Neural cell (in vitro differentiated cells): ENCODE results near the gene ANKS3. TPM values are rescaled to one million over a fixed set of nuclear protein-coding genes. Genes with fewer than 3 reads are reported as not detected.

ENCODE experiments used
- H2AFZ ChIP-seq: fragments of 200-600, 300-800 bp; sonication (generic), shearing (Covaris generic); 2 replicates; pipeline ENCODE4 v1.6.0; 2014; ENCODE audit warnings: low read depth, mild to moderate bottlenecking, antibody characterized with exemption, low read length, moderate library complexity
- H3F3A ChIP-seq: fragments of 200-600 bp; shearing (Covaris generic); 2 replicates; pipeline ENCODE4 v1.6.1; 2016; ENCODE audit warnings: mild to moderate bottlenecking, moderate library complexity, mixed read lengths, antibody characterized with exemption, low read length; ENCODE audit not compliant: insufficient read depth, poor library complexity, severe bottlenecking
- H3K27ac ChIP-seq: fragments of 200-600, 300-800 bp; sonication (generic), shearing (Covaris generic); 2 replicates; pipeline ENCODE4 v1.5.1; 2014; ENCODE audit warnings: mild to moderate bottlenecking, low read length, moderate library complexity
- H3K27me3 ChIP-seq: fragments of 300-800, 200-600 bp; sonication (generic), shearing (Covaris generic); 2 replicates; pipeline ENCODE4 v1.6.0; 2014; ENCODE audit warnings: mild to moderate bottlenecking, low read depth, low read length, moderate library complexity; ENCODE audit not compliant: insufficient read depth
- H3K36me3 ChIP-seq: fragments of 300-800, 200-600 bp; sonication (generic), shearing (Covaris generic); 2 replicates; pipeline ENCODE4 v1.5.1; 2014; ENCODE audit warnings: mild to moderate bottlenecking, antibody characterized with exemption, low read length, moderate library complexity; ENCODE audit not compliant: insufficient read depth
- H3K4me2 ChIP-seq: fragments of 300-800, 200-600 bp; sonication (generic), shearing (Covaris generic); 2 replicates; pipeline ENCODE4 v1.6.0; 2014; ENCODE audit warnings: mild to moderate bottlenecking, low read length
- H3K4me3 ChIP-seq: fragments of 300-800, 200-600 bp; sonication (generic), shearing (Covaris generic); 2 replicates; pipeline ENCODE4 v1.5.1; 2014; ENCODE audit warnings: mild to moderate bottlenecking, low read length, moderate library complexity
- H3K79me2 ChIP-seq: fragments of 200-600 bp; shearing (Covaris generic); replicated peaks from 2 replicates; pipeline ENCODE4 v1.6.0; 2014; ENCODE audit warnings: mild to moderate bottlenecking, low read length, moderate library complexity; ENCODE audit not compliant: insufficient read depth
- H3K9ac ChIP-seq: fragments of 300-800, 200-600 bp; sonication (generic), shearing (Covaris generic); 2 replicates; pipeline ENCODE4 v1.6.1; 2016; ENCODE audit warnings: mild to moderate bottlenecking, low read length, mixed read lengths
- H3K9me2 ChIP-seq: fragments of 200-600 bp; shearing (Covaris generic); 2 replicates; pipeline ENCODE4 v1.6.1; 2016; ENCODE audit warnings: mild to moderate bottlenecking, low read length, mixed read lengths; ENCODE audit not compliant: insufficient read depth
- H3K9me3 ChIP-seq: fragments of 200-600, 300-800 bp; sonication (generic), shearing (Covaris generic); 2 replicates; pipeline ENCODE4 v1.6.1; 2016; ENCODE audit warnings: mild to moderate bottlenecking, mixed run types, low read length, moderate library complexity, mixed read lengths
- H4K20me1 ChIP-seq: fragments of 200-600 bp; shearing (Covaris generic); 2 replicates; pipeline ENCODE4 v1.6.1; 2016; ENCODE audit warnings: mild to moderate bottlenecking, mixed run types; ENCODE audit not compliant: insufficient read depth
- CTCF ChIP-seq: fragments of 450-650 bp; IDR thresholded peaks from 2 replicates; pipeline ENCODE4 v1.5.1; 2014; ENCODE audit warnings: antibody characterized with exemption, mild to moderate bottlenecking, moderate library complexity; ENCODE audit not compliant: poor library complexity, severe bottlenecking
- EP300 ChIP-seq: fragments of 450-650 bp; conservative IDR thresholded peaks from 2 replicates; pipeline ENCODE4 v1.6.1; 2014; ENCODE audit warnings: antibody characterized with exemption, mild to moderate bottlenecking, moderate library complexity; ENCODE audit not compliant: poor library complexity, severe bottlenecking
- EZH2 ChIP-seq: fragments of 200-600, 300-800 bp; shearing (Covaris generic), sonication (generic); IDR thresholded peaks from 2 replicates; pipeline ENCODE4 v1.6.1; 2014; ENCODE audit warnings: antibody characterized with exemption, low read length, borderline replicate concordance, mild to moderate bottlenecking; ENCODE audit not compliant: insufficient read depth, poor library complexity, severe bottlenecking
- MXI1 ChIP-seq: fragments of 450-650 bp; conservative IDR thresholded peaks from 2 replicates; pipeline ENCODE4 v1.6.1; 2014; ENCODE audit warnings: antibody characterized with exemption, mild to moderate bottlenecking; ENCODE audit not compliant: poor library complexity, severe bottlenecking
- POLR2AphosphoS5 ChIP-seq: IDR thresholded peaks from 2 replicates; pipeline ENCODE4 v1.6.1; 2012
- RAD21 ChIP-seq: fragments of 450-650 bp; conservative IDR thresholded peaks from 2 replicates; pipeline ENCODE4 v1.6.1; 2014; ENCODE audit warnings: antibody characterized with exemption, mild to moderate bottlenecking, moderate library complexity
- REST ChIP-seq: IDR thresholded peaks from 2 replicates; pipeline ENCODE4 v1.6.1; 2012; ENCODE audit warnings: borderline replicate concordance
- SMC3 ChIP-seq: fragments of 450-650 bp; conservative IDR thresholded peaks from 2 replicates; pipeline ENCODE4 v1.6.1; 2014; ENCODE audit warnings: antibody characterized with exemption, mild to moderate bottlenecking, moderate library complexity; ENCODE audit not compliant: poor library complexity
- TAF1 ChIP-seq: IDR thresholded peaks from 2 replicates; pipeline ENCODE4 v1.6.1; 2012; ENCODE audit warnings: low read depth
- polyA plus RNA-seq: library from polyadenylated mRNA; depleted of rRNA; stranded (reverse); fragments of >200 nt; gene quantifications from 2 replicates; pipeline ENCODE4 v1.2.3, GENCODE V29; 2014

Gene ANKS3
- polyA plus RNA-seq, 1 donor from 2014 or later, result 53.9 TPM

- H3K9me3 ChIP-seq, result no peaks in the 10 kb centered on the region
- no peaks in the 10 kb centered on the region for H3K36me3 ChIP-seq
- H3K79me2 ChIP-seq, result peaks cover 14% of the 10 kb centered on the region
These were observed 4.2 kb downstream of the ANKS3 start for GRCh38 chr16:4729876-4730275.

GRCh38 chr16:4728676-4729075 is 5.4 kb downstream of the ANKS3 start:
- Histone ChIP-seq H3K9ac (no peak overlapping the region), H3K27ac (no peak overlapping the region), H3K27me3 (no peaks in the 10 kb centered on the region), H3K4me3 (no peak overlapping the region), H3K79me2 (peaks cover 14% of the 10 kb centered on the region), H3K36me3 (no peaks in the 10 kb centered on the region), H4K20me1 (no peaks in the 10 kb centered on the region), H3K9me3 (no peaks in the 10 kb centered on the region), H2AFZ (no peak overlapping the region), H3K9me2 (no peaks in the 10 kb centered on the region), H3F3A (no peaks in the 10 kb centered on the region), H3K4me2 (no peak overlapping the region)
- TF ChIP-seq EP300 (no peak), POLR2AphosphoS5 (no peak), RAD21 (no peak), TAF1 (no peak), EZH2 (no peak), MXI1 (no peak), REST (no peak), SMC3 (no peak)

More at GRCh38 chr16:4729876-4730275, 4.2 kb downstream of the ANKS3 start:
- Histone ChIP-seq H3F3A (no peaks in the 10 kb centered on the region), H3K4me3 (no peak overlapping the region), H2AFZ (no peak overlapping the region), H4K20me1 (no peaks in the 10 kb centered on the region), H3K4me2 (no peak overlapping the region), H3K27ac (no peak overlapping the region), H3K27me3 (no peaks in the 10 kb centered on the region), H3K9ac (no peak overlapping the region), H3K9me2 (no peaks in the 10 kb centered on the region)
- no peak for TF ChIP-seq SMC3
- no peak for TF ChIP-seq TAF1
- no peak for TF ChIP-seq CTCF
- no peak for TF ChIP-seq EZH2
- TF ChIP-seq REST, result no peak
- TF ChIP-seq RAD21, result no peak
- TF ChIP-seq POLR2AphosphoS5, result no peak
- no peak for TF ChIP-seq EP300
